MCF 10A (cell line): ENCODE results near the gene PDE9A. TPM values are rescaled to one million over a fixed set of nuclear protein-coding genes. Genes with fewer than 3 reads are reported as not detected.

ENCODE experiments used
- BruUV-seq: library from RNA; stranded (reverse); fragments of 400-500 nt; replicated peaks from 2 replicates; lab custom pipeline; 2021; lab: Mats Ljungman, UMichigan
- CTCF ChIA-PET: fragments of 300-600 bp; sonication (Branson Sonifier 250); formaldehyde crosslinking; extraction: SDS; loops from one replicate; lab custom pipeline; 2021; ENCODE audit warnings: antibody characterized with exemption, inconsistent platforms; lab: Yijun Ruan, JAX
- POLR2A ChIA-PET: fragments of 300-600, 350-650 bp; sonication (Branson Sonifier 250); formaldehyde crosslinking; extraction: SDS; loops from one replicate; lab custom pipeline; 2020; ENCODE audit warnings: antibody characterized with exemption, inconsistent platforms; lab: Yijun Ruan, JAX
- DNase-seq: peaks from one replicate; pipeline ENCODE4 v3.0.0-alpha.2; 2018; ENCODE audit not compliant: unreplicated experiment
- H3K27ac Mint-ChIP-seq: one replicate; pipeline ENCODE4 v1.8.0; 2022; ENCODE audit warnings: mild to moderate bottlenecking, low read depth, mixed read lengths; ENCODE audit not compliant: unreplicated experiment
- H3K27me3 Mint-ChIP-seq: one replicate; pipeline ENCODE4 v1.8.0; 2022; ENCODE audit warnings: mixed read lengths; ENCODE audit not compliant: insufficient read depth, unreplicated experiment
- H3K36me3 Mint-ChIP-seq: one replicate; pipeline ENCODE4 v1.8.0; 2022; ENCODE audit warnings: mild to moderate bottlenecking, moderate library complexity, mixed read lengths; ENCODE audit not compliant: insufficient read depth, unreplicated experiment
- H3K4me1 Mint-ChIP-seq: one replicate; pipeline ENCODE4 v1.8.0; 2022; ENCODE audit warnings: mixed read lengths; ENCODE audit not compliant: insufficient read depth, unreplicated experiment
- H3K4me3 Mint-ChIP-seq: one replicate; pipeline ENCODE4 v1.8.0; 2022; ENCODE audit warnings: mild to moderate bottlenecking, moderate library complexity, mixed read lengths; ENCODE audit not compliant: unreplicated experiment
- H3K9me3 Mint-ChIP-seq: one replicate; pipeline ENCODE4 v1.8.0; 2022; ENCODE audit warnings: mixed read lengths; ENCODE audit not compliant: unreplicated experiment
- CTCF ChIP-seq: fragments of 200-600 bp; IDR thresholded peaks from one replicate; pipeline ENCODE4 v1.8.0; 2022; ENCODE audit warnings: antibody characterized with exemption, mild to moderate bottlenecking; ENCODE audit not compliant: unreplicated experiment
- intact Hi-C: fragments of 100-400 bp; cut with micrococcal nuclease; formaldehyde crosslinking; loops from 2 replicates; pipeline ENCODE4 v1.14.1; 2022
- total RNA-seq: library from RNA; stranded (reverse); gene quantifications from 2 replicates; pipeline ENCODE4 v1.2.3, GENCODE V29; 2022

Gene PDE9A
- total RNA-seq, 1 experiment from 2014 or later = not detected

GRCh38 chr21:42630626-42631025 is 22.8 kb upstream of the PDE9A start:
- Mint-ChIP-seq H3K4me1 (no peaks in the 10 kb centered on the region), H3K27me3 (no peaks in the 10 kb centered on the region), H3K36me3 (no peaks in the 10 kb centered on the region), H3K27ac (no peak overlapping the region), H3K9me3 (no peaks in the 10 kb centered on the region), H3K4me3 (no peak overlapping the region)
- CTCF ChIA-PET = no interaction called here
- no peak for TF ChIP-seq CTCF
- intact Hi-C loops = no loop called here
- BruUV-seq = no TSS peak
- no peak for DNase-seq
- POLR2A ChIA-PET = no interaction called here

- Mint-ChIP-seq H3K27me3 (no peaks in the 10 kb centered on the region), H3K36me3 (no peaks in the 10 kb centered on the region), H3K4me3 (no peak overlapping the region), H3K4me1 (no peaks in the 10 kb centered on the region), H3K9me3 (no peaks in the 10 kb centered on the region), H3K27ac (no peak overlapping the region)
- no TSS peak for BruUV-seq
- DNase-seq = no peak
- no peak for TF ChIP-seq CTCF
- ChIA-PET CTCF (no interaction called here), POLR2A (no interaction called here)
- intact Hi-C loops = no loop called here
These were observed 22.3 kb upstream of the PDE9A start for GRCh38 chr21:42631142-42631541.

GRCh38 chr21:42632336-42632751 is 21.1 kb upstream of the PDE9A start:
- no peak overlapping the region for H3K4me3 Mint-ChIP-seq
- BruUV-seq = no TSS peak
- H3K27me3 Mint-ChIP-seq = no peaks in the 10 kb centered on the region
- intact Hi-C loops = no loop called here
- no peaks in the 10 kb centered on the region for H3K9me3 Mint-ChIP-seq
- H3K36me3 Mint-ChIP-seq = no peaks in the 10 kb centered on the region
- H3K4me1 Mint-ChIP-seq = peaks cover 5% of the 10 kb centered on the region
- CTCF ChIA-PET = no interaction called here
- DNase-seq = no peak
- POLR2A ChIA-PET = no interaction called here
- no peak overlapping the region for H3K27ac Mint-ChIP-seq
- no peak for TF ChIP-seq CTCF

GRCh38 chr21:42632771-42633690 is 20.4 kb upstream of the PDE9A start:
- Mint-ChIP-seq H3K4me3 (no peak overlapping the region), H3K27ac (no peak overlapping the region), H3K9me3 (no peaks in the 10 kb centered on the region), H3K4me1 (peaks cover 7% of the 10 kb centered on the region), H3K27me3 (no peaks in the 10 kb centered on the region), H3K36me3 (no peaks in the 10 kb centered on the region)
- ChIA-PET CTCF (no interaction called here), POLR2A (interaction anchor here (0.7 kb wide), 1 partner anchor 137 kb away, joined by 3 read pairs; no protein-coding TSS in a partner anchor)
- no TSS peak for BruUV-seq
- no peak for DNase-seq
- intact Hi-C loops = no loop called here
- TF ChIP-seq CTCF = no peak
